ENCODE measurements around the gene MYPN.

MYPN gene

DNA sequence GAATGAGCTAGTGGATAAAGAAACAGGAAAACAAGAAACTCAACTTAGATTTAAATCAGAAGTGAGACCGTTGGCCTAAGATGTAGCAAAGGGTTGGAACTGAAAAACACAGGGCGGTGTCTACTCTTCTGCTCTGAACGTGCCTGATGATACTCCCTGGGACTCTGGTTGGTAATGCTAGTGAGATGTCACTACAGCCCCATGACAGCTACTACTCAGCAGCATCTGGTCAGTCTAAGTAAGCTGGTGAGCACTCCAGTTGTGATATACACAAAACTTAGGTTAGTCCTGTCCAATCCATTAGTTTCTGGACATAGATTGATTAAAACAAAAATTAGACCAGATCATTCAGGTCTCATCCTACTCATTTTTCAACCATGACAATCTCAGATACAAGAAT, 15.4 kb downstream of the MYPN start:
- no peak for TF ChIP-seq CTCF (IDR thresholded peaks at IDR 0.05)

- TF ChIP-seq CTCF (IDR thresholded peaks at IDR 0.05) = no peak
Measured at GRCh38 chr10:68125772-68126171, 16.5 kb downstream of the MYPN start.

DNA sequence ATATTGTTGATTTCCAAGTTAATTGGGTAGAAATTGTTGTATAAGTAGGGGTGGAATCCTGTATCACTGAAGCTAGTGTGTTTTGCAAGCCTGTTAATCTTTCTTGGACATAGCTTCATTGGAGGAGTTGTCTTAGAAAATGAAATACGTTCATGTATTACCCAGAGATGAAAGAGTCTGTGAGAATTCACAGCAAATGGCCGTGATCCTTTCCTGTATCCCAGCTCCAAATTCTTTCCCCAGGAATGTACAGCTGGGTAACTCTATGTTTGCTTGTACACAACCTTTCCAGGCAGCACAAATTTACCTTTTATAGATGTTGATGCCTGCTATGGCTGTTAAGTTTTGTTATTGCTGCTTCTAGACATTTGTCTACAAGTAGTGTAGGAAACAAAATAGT, 18.7 kb downstream of the MYPN start:
- TF ChIP-seq CTCF (IDR thresholded peaks at IDR 0.05) = no peak

DNA sequence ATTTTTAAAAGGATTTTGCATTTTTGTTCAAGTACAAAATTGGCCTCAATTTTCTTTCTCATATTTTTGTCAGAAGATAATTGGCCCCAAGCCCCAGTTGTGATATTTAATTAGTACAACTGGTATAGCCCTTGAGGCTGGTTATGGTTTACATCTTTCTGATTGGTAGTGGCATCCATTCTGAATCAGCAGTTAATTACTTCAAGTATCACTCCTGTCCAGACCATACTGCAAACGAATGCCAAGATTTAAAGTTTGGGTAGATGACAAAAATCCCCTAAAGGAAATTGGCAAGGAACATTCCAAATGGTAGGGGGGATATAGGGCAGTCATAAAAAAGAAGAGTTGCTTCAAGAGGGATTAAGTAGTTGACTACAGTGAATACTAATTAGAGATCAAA, 23.1 kb downstream of the MYPN start:
- TF ChIP-seq CTCF (IDR thresholded peaks at IDR 0.05) = no peak

DNA sequence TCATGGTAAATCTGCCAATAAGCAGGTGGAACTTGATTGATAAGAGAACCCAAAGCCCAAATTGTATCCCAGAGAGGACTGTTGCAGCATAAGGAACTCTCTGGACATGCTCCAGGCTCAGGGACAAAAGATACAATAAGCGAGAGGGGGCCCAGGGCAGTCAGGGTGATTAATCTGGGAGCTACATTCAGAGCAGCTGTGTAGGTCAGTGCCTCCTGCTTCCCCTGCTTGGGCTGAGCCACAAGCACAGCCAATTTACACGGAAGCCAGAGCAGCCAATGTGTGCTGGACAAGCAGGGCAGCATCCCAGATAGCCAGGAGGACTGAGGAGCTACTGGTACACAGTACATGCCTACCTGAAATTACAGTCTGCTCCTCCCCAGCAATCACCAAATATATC, 24.2 kb downstream of the MYPN start:
- TF ChIP-seq CTCF (IDR thresholded peaks at IDR 0.05) = no peak

DNA sequence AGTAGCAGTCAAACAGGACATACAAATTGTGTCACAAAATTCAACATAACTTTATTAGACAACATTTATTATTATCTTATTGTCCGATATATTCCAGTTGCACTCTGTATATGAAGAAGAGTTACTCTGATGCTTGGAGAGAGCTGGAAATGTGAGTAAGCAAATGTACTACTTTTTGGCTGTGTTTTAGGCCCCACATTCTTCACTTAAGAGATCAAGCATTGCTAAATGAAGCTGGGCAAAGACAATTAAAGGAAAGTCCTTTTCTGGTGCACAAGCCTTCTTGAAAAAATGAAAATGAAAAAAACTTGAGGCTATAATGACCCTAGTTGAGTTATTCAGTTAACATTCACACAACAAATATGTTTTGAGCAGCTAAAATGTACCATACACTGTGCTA, 26.1 kb downstream of the MYPN start:
- no peak for TF ChIP-seq CTCF (IDR thresholded peaks at IDR 0.05)

GRCh38 chr10:68135922-68136792, 26.9 kb downstream of the MYPN start:
- TF ChIP-seq CTCF (IDR thresholded peaks at IDR 0.05) = no peak
